Muscle layer of colon (tissue), 2 donors: ENCODE measurements around the gene BICDL2.
"Not testable (repeated sequence)": the region's sequence is repeated elsewhere in the genome, so short reads cannot be mapped to it uniquely, and the experiment has no call there.

Experiments used
- H3K27ac ChIP-seq: one replicate; pipeline ENCODE4 v1.7.0; 2013; ENCODE audit warnings: low read depth, mild to moderate bottlenecking, low read length, moderate library complexity
- H3K27me3 ChIP-seq, 2 donors: one replicate each; pipeline ENCODE4 v1.7.0; 2013; ENCODE audit warnings: low read length in 2 of 2, mild to moderate bottlenecking in 2 of 2; ENCODE audit not compliant: insufficient read depth in 2 of 2, control insufficient read depth in 1 of 2
- H3K36me3 ChIP-seq: one replicate; pipeline ENCODE4 v1.7.0; 2013; ENCODE audit warnings: mild to moderate bottlenecking, low read length; ENCODE audit not compliant: insufficient read depth
- H3K4me1 ChIP-seq: one replicate; pipeline ENCODE4 v1.7.0; 2013; ENCODE audit warnings: mild to moderate bottlenecking, low read length; ENCODE audit not compliant: insufficient read depth
- H3K4me3 ChIP-seq, 2 donors: one replicate each; pipeline ENCODE4 v1.7.0; 2013; ENCODE audit warnings: low read length in 2 of 2, low read depth in 1 of 2, mild to moderate bottlenecking in 1 of 2, moderate library complexity in 1 of 2
- H3K9ac ChIP-seq: one replicate; pipeline ENCODE4 v1.7.0; 2013; ENCODE audit warnings: low read length
- H3K9me3 ChIP-seq: one replicate; pipeline ENCODE4 v1.7.0; 2013; ENCODE audit warnings: mild to moderate bottlenecking, low read length
- donor health status: abdominal sarcoma.
- donor health status: Adenocarcinoma of cecum.

The BICDL2 gene

DNA sequence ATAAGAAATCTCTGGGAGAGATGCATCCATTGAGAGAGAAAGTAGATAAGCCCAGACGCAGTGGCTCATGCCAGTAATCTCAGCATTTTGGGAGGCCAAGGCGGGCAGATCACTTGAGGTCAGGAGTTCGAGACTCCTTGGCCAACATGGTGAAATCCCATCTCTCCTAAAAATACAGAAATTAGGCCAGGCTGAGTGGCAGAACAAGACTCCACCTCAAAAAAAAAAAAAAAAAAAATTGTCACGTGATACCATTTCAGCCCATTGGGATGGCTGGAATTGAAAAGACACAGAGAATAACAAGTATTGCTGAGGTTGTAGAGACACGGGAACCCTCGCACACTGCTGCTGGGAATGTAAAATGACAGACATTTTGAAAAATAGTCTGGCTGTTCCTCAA is 25.8 kb upstream of the BICDL2 start:
- no peaks in the 10 kb centered on the region for H3K36me3 ChIP-seq
- no peak overlapping the region for H3K4me3 ChIP-seq
- H3K27me3 ChIP-seq: peaks cover 0 to 12% of the 10 kb centered on the region in 2 donors
- no peaks in the 10 kb centered on the region for H3K9me3 ChIP-seq
- no peak overlapping the region for H3K27ac ChIP-seq
- H3K4me1 ChIP-seq: peaks cover 12% of the 10 kb centered on the region
- no peak overlapping the region for H3K9ac ChIP-seq

DNA sequence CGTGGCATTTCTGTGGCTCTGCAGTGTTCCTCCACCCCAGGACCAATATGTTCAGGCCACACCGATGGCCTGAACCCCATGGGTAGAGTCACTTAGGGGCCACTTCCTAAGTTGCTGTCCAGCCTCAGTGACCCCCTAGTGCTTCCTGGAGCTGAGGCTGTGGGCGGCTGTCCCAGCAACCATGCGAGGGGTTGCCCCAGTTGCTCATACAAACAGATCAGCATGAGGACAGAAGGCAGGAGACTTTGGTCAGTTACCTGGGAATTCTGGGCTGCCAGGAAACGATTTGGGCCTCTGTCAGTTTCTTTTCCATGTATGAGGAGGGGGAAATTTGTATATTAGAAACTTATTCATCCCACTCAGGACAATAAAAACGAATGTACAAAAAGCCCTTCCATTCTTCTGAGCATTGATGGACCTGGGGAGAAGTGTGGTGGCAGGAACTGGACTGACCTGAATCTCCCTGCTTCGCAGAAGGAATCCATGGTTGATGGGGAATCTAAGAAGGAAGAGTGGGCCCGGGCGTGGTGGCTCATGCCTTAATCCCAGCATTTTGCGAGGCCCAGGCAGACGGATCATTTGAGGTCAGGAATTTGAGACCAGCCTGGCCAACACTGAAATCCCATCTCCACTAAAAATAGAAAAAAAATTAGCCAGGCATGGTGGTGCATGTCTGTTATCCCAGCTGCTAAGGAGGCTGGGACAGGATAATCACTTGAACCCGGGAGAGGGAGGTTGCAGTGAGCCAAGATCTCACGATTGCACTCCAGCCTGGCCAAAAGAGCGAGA is 23.8 kb upstream of the BICDL2 start:
- no peaks in the 10 kb centered on the region for H3K9me3 ChIP-seq
- no peak overlapping the region for H3K27ac ChIP-seq
- no peaks in the 10 kb centered on the region for H3K36me3 ChIP-seq
- no peak overlapping the region for H3K9ac ChIP-seq
- H3K27me3 ChIP-seq: peaks cover 0 to 12% of the 10 kb centered on the region in 2 donors
- H3K4me3 ChIP-seq: no peak overlapping the region
- peaks cover 11% of the 10 kb centered on the region for H3K4me1 ChIP-seq

DNA sequence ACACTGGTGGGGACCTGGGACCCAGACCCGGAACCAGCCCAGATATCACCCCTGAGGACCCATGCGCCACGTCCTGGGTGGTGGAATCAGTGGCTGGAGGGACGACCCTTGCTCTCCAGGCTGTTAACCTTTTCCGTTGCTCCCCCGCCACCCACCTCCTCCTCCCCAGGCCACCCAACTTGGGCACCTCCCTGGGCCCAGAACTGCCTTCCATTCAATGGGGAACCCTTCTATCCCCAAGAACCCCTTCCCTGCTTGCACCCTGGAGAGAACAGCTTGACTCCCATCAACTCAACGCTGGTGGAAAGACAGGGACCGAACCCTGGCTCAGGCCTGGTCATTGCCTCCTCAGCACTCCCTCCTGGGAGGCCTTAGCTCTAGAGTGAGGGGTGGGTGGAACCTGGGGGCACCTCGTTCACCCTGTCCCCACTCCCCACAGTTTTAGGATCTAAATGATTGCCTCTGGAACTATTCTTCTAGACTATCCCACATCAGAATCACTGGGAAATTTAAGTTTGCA is 23.0 kb upstream of the BICDL2 start:
- Histone ChIP-seq H3K9me3 (no peaks in the 10 kb centered on the region), H3K4me3 (peak overlapping the region; percentile 58 to 65), H3K36me3 (no peaks in the 10 kb centered on the region), H3K27me3 (peaks cover 0 to 12% of the 10 kb centered on the region in 2 donors), H3K4me1 (peaks cover 6% of the 10 kb centered on the region), H3K9ac (no peak overlapping the region), H3K27ac (no peak overlapping the region)

DNA sequence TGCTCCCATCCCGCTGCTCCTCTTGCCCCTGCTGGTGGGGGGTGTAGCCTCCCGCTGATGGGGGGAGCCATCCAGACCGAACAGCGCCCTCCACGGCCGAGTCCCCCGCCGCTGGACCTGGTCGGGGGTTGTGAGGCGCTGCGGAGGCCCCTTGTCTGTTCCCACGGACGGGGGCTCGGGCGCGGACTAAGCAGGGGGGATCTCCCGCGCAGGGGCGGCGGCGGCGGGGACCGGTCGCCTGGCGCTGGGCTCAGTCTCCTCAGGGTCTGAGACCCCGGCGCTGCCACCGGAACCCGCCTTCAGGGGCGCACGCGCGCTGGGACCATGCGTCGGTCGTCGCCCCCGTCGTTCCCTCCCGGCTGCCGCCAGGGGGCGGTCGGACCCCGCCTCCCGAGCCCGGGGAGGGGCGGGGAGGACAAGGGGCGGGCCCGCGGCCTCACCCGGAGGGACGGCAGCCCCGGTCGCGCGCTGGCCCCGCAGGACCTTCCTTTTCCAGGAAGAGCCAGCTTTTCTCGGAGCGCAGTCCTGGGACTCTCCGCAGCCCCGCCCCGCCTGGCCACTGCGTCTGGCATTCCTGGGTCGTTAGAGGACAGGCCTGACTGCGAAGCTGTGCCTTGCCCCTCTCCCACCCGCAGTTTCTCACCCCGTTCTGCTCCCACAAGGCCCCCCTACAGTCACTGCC is 22.4 kb upstream of the BICDL2 start:
- Histone ChIP-seq H3K36me3 (no peaks in the 10 kb centered on the region), H3K4me3 (peak overlapping the region; percentile 58 to 65), H3K9me3 (no peaks in the 10 kb centered on the region), H3K27ac (no peak overlapping the region), H3K27me3 (peaks cover 0 to 12% of the 10 kb centered on the region in 2 donors), H3K9ac (no peak overlapping the region), H3K4me1 (peaks cover 6% of the 10 kb centered on the region)

DNA sequence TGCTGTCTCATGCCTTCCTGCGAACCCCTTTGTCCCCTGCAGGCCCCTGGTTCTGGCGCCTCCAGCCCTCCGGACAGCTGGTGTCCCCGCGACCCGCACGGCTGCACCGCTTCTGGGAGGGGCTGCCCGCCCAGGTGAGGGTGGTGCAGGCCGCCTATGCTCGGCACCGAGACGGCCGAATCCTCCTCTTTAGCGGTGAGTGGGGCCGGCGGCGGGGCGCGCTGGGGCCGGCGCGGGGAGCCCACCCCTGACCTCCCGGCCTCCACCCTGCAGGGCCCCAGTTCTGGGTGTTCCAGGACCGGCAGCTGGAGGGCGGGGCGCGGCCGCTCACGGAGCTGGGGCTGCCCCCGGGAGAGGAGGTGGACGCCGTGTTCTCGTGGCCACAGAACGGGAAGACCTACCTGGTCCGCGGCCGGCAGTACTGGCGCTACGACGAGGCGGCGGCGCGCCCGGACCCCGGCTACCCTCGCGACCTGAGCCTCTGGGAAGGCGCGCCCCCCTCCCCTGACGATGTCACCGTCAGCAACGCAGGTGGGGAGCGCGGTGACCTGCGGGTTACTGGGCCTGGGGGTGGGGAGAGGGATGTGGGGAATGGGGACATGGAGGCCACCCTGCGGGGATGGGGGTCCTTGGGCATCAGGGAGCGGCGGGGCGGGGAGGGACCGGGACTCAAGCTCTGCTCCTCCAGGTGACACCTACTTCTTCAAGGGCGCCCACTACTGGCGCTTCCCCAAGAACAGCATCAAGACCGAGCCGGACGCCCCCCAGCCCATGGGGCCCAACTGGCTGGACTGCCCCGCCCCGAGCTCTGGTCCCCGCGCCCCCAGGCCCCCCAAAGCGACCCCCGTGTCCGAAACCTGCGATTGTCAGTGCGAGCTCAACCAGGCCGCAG is 21.6 kb upstream of the BICDL2 start:
- H3K27ac ChIP-seq: no peak overlapping the region
- H3K27me3 ChIP-seq: peaks cover 0 to 12% of the 10 kb centered on the region in 2 donors
- peak overlapping the region; percentile 58 to 65 for H3K4me3 ChIP-seq
- no peaks in the 10 kb centered on the region for H3K9me3 ChIP-seq
- no peaks in the 10 kb centered on the region for H3K36me3 ChIP-seq
- no peak overlapping the region for H3K9ac ChIP-seq
- peaks cover 6% of the 10 kb centered on the region for H3K4me1 ChIP-seq

DNA sequence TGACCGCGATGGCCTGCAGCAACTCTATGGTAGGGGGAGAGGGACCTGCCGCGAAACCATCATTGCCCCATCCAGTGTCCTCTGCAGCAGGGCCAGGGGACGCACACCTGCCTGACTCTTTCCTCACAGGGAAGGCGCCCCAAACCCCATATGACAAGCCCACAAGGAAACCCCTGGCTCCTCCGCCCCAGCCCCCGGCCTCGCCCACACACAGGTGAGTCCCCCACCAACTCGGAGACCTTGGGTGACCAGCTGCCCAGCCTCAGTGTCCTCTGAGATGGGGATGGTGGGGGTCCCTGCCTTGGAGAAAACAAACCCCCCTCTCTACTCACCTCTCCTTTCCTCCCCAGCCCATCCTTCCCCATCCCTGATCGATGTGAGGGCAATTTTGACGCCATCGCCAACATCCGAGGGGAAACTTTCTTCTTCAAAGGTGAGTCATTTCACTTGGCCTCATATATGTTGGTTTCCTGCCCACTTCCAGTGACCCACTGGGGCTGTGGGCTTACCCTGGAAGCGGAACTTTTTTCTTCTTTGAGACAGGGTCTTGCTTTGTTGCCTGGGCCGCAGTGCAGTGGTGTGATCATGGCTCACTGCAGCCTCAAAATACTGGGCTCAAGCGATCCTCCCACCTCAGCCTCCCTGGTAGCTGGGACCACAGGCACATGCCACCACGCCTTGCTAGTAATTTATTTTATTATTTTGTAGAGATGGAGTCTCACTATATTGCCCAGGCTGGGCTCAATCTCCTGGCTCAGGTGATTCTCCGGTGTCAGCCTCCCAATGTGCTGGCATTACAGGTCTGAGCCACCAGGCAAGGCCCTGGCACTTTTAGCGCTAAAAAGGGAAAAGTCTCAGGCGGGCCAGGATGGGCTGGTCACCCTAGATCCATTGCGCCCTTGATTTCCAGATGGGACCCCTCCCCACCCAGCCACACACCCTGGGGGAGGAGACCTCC is 20.7 kb upstream of the BICDL2 start:
- Histone ChIP-seq H3K36me3 (no peaks in the 10 kb centered on the region), H3K9ac (no peak overlapping the region), H3K4me1 (peaks cover 6% of the 10 kb centered on the region), H3K27ac (no peak overlapping the region), H3K9me3 (no peaks in the 10 kb centered on the region), H3K4me3 (no peak overlapping the region), H3K27me3 (peaks cover 0 to 12% of the 10 kb centered on the region in 2 donors)

DNA sequence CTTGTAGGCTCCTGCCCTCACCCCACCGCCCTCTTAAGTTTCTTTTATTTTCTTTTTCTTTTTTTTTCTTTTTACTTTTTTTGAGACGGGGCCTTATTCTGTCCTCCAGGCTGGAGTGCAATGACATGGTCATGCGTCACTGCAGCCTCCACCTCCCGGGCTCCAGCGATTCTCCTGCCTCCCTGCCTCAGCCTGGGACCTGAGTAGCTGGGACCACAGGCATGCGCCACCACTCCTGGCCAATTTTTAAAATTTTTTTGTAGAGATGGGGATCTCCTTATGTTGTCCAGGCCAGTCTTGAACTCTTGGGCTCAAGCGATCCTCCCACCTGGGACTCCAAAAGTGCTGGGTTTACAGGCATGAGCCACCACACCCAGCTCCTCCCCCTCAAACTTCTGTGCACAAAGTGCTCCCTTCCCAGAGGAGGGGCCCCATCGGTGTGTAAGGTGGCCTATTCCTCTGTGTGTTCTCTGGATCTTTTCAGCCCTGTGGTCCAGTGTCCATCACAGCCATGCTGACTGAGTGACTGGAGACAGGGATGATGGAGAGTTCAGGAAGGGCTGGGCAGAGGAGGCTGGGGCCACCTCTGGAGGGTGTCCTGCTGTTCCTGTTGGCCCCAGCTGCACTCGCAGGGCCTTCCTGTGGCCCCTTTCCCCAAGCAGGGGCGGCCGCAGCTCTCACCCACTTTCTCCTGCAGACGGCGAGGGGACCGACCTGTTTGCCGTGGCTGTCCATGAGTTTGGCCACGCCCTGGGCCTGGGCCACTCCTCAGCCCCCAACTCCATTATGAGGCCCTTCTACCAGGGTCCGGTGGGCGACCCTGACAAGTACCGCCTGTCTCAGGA is 19.8 kb upstream of the BICDL2 start:
- Histone ChIP-seq H3K4me3 (no peak overlapping the region), H3K4me1 (peaks cover 6% of the 10 kb centered on the region), H3K9me3 (no peaks in the 10 kb centered on the region), H3K27ac (no peak overlapping the region), H3K9ac (no peak overlapping the region), H3K27me3 (peaks cover 0 to 12% of the 10 kb centered on the region in 2 donors), H3K36me3 (no peaks in the 10 kb centered on the region)

DNA sequence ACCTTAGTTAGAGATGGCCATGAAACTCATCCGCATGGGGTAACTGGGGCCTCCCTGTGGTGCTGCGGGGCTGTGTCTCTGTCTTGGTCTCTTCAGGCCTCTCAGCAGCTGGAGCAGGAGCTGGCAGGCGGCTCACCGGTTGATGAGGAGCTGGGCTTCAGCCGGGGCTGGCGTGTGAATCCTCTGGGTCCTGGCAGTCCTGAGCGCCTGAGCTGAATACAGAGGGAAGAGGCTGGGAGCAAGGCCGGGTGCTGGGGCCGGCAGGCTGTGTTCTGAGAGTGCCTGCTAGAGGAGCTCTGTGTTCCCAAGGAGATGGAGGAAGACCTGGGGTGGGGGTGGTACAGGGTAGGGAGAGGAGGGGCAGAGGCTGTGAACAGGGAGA is 19.0 kb upstream of the BICDL2 start:
- not testable (repeated sequence) for H3K27ac ChIP-seq

DNA sequence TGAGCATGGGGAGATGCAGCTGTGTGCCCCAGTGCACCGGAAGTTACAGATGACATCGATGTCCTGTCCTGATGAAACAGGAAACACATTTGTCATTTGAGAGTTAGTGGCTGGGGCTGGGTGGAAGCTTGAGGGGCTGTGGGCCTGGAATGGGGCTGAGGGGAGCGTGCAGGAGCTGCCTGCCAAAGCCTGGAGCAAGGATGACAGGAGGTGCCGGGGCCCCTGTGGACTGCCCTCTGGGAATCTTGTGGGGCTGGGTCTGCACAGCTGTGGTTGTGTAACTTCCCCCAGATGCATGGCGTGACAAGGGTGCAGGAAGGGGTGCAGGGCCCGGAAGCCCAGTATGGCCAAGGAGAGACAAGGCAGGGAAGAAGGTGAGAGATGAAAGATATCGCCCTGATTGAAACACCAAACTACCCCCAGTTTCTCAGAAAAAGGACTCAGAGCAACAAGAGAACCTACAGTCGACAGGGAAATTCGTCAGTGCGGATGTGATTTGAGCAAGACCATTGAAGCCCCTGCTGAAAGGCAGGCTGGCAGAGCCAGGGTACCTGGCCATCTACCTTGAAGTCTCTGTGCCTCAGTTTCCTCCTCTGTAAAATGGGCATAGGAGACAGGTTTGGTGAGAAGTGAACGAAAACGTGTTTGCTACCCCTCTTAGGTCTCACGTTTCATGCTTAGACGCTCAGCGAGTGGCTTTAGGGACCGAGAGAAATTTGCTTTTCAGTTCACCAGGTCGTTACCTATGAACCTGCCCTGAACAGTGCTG is 18.4 kb upstream of the BICDL2 start:
- Histone ChIP-seq H3K4me1 (peaks cover 6% of the 10 kb centered on the region), H3K9ac (no peak overlapping the region), H3K9me3 (no peaks in the 10 kb centered on the region), H3K36me3 (no peaks in the 10 kb centered on the region), H3K4me3 (no peak overlapping the region), H3K27ac (no peak overlapping the region), H3K27me3 (peaks cover 0 to 14% of the 10 kb centered on the region in 2 donors)

More for the DNA sequence above, 19.0 kb upstream of the BICDL2 start:
- not testable (repeated sequence) for H3K9me3 ChIP-seq, H3K4me1 ChIP-seq, H3K36me3 ChIP-seq, H3K9ac ChIP-seq, H3K4me3 ChIP-seq
- peaks cover 0 to 12% of the 10 kb centered on the region in 2 donors for H3K27me3 ChIP-seq
